HG03108 (cell line): ENCODE data around the gene E2F3.

Experiments used
- ATAC-seq: cut with Tn5 transposase; IDR thresholded peaks from one replicate; pipeline ENCODE4 v1.9.1; 2021; ENCODE audit warnings: moderate library complexity; ENCODE audit not compliant: unreplicated experiment

The E2F3 gene

GRCh38 chr6:20401205-20402091 lies at the start of gene E2F3:
Gene E2F3 (plus strand): TSS chr6:20401879. CDS start chr6:20402233, 354 bp downstream.
- ATAC-seq: peak; percentile 85

DNA sequence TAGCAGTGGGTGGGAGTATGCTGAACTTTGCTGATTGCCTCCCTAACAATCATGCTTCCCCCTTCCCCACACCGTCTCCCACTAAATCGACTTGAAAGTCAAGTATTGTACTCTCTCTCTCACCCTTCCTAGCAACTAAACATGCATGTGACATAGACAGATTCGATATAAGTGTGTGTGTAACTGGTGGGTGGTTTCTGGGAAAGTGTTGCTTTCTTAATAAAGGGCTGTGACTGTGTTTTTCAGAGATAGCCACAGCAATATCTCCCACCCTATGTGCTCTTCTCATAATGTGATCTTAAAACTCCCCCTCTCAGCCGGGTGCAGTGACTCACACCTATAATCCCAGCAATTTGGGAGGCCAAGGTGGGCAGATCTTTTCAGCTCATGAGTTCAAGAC lies 49.3 kb upstream of the E2F3 start:
- no peak for ATAC-seq

DNA sequence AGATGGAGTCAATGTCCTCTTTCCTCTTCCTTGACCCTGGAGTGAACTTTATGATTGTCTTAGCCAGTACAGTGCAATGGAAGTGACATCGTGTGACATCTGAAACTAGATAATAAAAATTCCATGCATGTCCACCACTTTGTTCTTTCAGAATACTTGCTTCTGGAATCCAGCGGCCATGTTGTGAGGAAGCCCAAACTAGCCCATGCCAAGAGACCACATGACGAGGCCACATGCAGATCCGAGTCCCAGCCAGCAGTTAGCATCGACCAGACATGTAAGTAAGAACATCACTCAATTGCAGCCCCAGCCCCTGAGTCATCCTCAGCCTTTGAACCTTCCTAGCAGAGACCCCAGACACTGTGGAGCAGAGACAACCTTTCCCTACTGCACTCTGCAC lies 48.5 kb upstream of the E2F3 start:
- no peak for ATAC-seq

- no peak for ATAC-seq
These were observed 47.3 kb upstream of the E2F3 start for GRCh38 chr6:20354366-20354765.

DNA sequence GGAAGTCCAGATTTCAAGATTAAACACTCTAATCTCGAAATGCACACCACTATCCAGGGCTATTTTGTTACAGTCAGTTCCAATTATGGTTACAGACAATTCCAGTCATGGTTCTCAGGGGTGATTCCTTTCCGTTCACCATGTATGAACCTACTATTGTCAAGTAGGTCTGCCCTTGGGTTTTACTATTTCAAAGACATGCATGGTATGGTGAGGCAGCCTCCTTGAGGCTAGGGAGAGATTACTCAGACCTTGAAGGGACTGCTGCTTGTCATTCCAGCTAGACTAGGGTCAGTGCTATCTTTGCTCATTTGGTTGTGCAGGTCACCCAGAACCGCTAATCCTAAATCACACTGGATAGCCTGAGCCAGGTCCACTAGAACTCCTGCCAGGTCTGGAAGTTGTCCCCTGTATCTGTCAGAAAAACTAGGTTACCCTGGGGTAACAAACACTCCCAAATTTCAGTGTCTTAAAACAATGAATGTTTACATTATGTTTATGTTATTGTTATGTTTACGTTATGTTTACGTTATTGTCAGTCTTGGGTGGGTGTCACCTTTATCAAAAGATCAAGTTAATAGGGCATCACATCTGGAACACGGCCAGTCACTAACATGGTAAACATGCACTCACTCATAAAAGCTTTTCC lies 41.1 kb upstream of the E2F3 start:
- no peak for ATAC-seq

- ATAC-seq: no peak
These were observed 39.1 kb upstream of the E2F3 start for GRCh38 chr6:20362623-20363022.

- ATAC-seq: no peak
These were observed 37.4 kb upstream of the E2F3 start for GRCh38 chr6:20364327-20364726.

GRCh38 chr6:20365456-20365855 lies 36.2 kb upstream of the E2F3 start:
- peak; percentile 56 for ATAC-seq

DNA sequence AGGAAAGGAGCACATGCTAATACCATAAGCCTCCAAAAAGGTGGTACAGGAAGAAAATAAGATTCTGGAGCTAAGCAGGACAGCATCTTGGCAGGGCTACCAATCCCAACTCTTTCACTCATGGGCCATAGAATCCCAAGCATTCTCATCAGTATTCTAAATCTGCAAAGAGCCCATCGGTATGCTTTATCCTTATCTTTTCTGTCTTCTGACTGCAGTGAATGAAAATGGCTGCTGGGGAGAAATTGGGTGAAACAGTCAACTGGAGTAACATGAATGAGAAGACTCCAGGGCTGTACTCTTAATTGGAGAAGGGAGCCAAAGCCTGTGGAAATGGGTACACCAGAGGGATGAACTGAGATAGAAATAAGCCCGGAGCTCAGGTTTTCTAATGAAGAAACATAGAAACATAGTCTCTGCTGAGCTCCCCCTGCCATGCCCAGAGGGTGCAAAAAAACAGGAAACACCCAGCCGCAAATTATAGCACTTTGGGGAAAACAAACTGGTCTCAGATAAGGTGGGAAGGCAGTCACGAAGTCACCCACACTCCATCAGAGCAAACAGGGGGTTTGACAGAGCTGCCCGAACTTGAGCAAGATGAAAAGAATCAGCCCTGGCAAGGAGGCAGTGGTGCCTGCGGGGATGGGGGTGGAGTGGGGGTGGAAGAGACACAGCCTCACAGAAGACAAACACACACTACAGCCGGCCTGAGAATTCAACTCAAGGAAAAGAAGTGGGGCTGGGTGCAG lies 35.4 kb upstream of the E2F3 start:
- no peak for ATAC-seq

- no peak for ATAC-seq
These were observed 33.8 kb upstream of the E2F3 start for GRCh38 chr6:20367743-20368485.

GRCh38 chr6:20370393-20370792 lies 31.3 kb upstream of the E2F3 start:
- ATAC-seq: no peak

DNA sequence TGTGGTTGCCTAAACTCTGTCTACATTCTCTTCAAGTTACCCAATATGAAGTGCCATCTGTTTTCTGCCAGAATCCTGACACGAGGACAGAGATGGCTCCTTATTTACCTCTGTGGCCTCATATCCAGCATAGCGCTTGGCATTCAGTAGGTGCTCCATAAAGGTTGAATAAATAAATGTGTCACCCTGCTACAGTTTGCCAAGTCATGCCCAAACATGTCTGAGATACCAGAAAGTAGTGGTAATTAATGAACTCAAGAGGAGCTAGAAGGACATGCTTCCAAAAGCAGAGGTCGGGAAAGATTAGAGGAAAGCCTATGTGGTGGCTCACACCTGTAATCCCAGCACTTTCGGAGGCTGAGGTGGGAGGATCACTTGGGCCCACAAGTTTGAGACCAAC lies 30.9 kb upstream of the E2F3 start:
- no peak for ATAC-seq

GRCh38 chr6:20375436-20375835 lies 26.2 kb upstream of the E2F3 start:
- ATAC-seq: no peak

GRCh38 chr6:20377623-20378265 lies 23.9 kb upstream of the E2F3 start:
- ATAC-seq: no peak

GRCh38 chr6:20379231-20379630 lies 22.4 kb upstream of the E2F3 start:
- ATAC-seq: no peak

- ATAC-seq: no peak
These were observed 15.5 kb upstream of the E2F3 start for GRCh38 chr6:20386218-20386617.

DNA sequence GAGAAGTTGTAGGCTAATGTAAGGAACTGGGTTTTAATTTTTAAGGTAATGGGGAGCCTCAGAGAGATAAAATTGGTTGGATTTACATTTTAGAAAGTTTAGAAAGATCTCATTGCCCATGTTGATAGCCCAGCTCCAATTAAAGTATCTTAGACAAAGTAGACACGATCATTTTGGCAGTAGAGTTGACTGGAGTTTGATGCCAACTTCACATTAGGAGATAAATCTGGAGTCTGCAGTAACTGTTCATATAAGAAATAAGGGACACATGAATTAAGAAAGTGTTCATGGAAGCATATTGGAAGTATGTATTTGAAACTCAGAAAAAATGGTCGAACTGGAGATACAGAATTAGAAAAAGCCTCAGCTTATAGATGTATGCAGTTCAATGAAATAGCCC lies 12.6 kb upstream of the E2F3 start:
- ATAC-seq: no peak

DNA sequence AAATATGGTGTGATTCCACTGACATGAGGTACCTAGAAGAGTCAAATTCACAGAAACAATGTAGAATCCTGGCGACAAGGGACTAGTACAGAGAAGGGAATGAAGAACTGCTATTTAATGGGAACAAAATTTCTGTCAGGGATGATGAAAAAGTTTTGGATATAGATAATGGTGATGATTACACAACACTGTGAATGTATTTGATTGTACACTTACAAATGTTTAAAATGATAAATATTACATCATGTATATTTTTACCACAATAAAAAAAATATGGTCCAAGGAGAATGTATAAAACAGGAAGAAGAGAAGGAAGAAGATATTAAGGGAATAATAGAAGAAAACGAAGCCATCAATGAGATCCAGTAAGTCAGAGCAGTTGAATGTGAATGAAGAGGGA lies 8.4 kb upstream of the E2F3 start:
- no peak for ATAC-seq

GRCh38 chr6:20399518-20399917 lies 2.2 kb upstream of the E2F3 start:
- no peak for ATAC-seq

DNA sequence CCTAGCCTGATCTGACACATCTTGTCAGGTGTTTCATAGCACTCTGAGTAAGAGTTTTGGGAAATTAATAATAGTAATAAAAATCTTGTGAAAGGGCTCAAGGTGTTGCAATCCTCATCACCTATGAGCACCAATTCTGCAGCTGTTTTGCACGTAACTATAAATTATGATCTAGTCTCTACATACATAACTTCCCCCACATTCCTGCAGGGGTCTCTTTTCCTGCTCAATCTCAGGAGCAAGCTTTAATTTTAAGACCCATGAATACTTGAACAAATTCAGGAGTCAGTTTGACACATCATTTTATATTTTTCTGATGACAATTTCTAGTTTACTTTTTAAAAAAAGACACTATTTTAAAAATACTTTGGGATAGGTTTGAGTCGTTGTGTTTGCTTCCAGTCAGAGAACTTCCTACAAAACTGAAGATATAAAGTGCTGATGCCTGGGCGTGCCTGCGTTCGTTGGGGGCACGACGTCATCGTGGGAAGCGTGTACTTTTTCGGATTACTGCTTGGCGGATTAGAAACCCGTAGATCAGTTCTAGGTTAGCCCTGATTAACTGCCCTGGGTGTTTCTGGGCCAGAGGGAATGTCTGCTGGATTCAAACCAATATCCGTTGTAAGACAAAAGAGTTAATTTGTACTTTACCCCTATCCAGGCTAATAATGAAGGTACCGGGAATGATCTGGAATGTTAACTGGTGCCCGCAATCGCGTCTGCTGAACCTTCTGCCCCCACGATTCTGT lies 1.0 kb upstream of the E2F3 start:
- ATAC-seq: no peak
